ENCODE results near the gene ZIC4.

ZIC4 gene

GRCh38 chr3:147389717-147390116, 16.6 kb downstream of the ZIC4 start:
- no peak for DNase-seq

- no peak for DNase-seq
Observed at GRCh38 chr3:147388700-147389580, 17.4 kb downstream of the ZIC4 start.

GRCh38 chr3:147387885-147388699, 18.3 kb downstream of the ZIC4 start:
- DNase-seq = no peak

- DNase-seq = no peak
Observed at GRCh38 chr3:147387291-147387884, 19.0 kb downstream of the ZIC4 start.

- no peak for DNase-seq
Observed at GRCh38 chr3:147385059-147386012, 21.0 kb downstream of the ZIC4 start.

- no peak for DNase-seq
Observed at GRCh38 chr3:147384210-147385058, 21.9 kb downstream of the ZIC4 start.

GRCh38 chr3:147383617-147384016, 22.7 kb downstream of the ZIC4 start:
- DNase-seq = no peak

GRCh38 chr3:147381596-147381995, 24.7 kb downstream of the ZIC4 start:
- DNase-seq = no peak

GRCh38 chr3:147380977-147381376, 25.4 kb downstream of the ZIC4 start:
- DNase-seq = no peak

- no peak for DNase-seq
Observed at GRCh38 chr3:147380387-147380951, 25.9 kb downstream of the ZIC4 start.

- no peak for DNase-seq
Observed at GRCh38 chr3:147379651-147380050, 26.7 kb downstream of the ZIC4 start.

GRCh38 chr3:147377412-147378367, 28.7 kb downstream of the ZIC4 start:
- no peak for DNase-seq

- DNase-seq = no peak
Observed at GRCh38 chr3:147373301-147373700, 33.0 kb downstream of the ZIC4 start.

GRCh38 chr3:147372525-147373027, 33.8 kb downstream of the ZIC4 start:
- no peak for DNase-seq

- no peak for DNase-seq
Observed at GRCh38 chr3:147371771-147372340, 34.5 kb downstream of the ZIC4 start.

GRCh38 chr3:147371140-147371539, 35.2 kb downstream of the ZIC4 start:
- DNase-seq = no peak

- no peak for DNase-seq
Observed at GRCh38 chr3:147370349-147370748, 36.0 kb downstream of the ZIC4 start.

GRCh38 chr3:147369661-147370123, 36.7 kb downstream of the ZIC4 start:
- DNase-seq = no peak

GRCh38 chr3:147369231-147369630, 37.1 kb downstream of the ZIC4 start:
- no peak for DNase-seq

All from activated CD4-positive, alpha-beta T cell treated with anti-CD3 and anti-CD28 coated beads for 48 hours (primary cell).